ENCODE results near the gene ATP6AP2. TPM values are rescaled to one million over a fixed set of nuclear protein-coding genes. Genes with fewer than 3 reads are reported as not detected.

The ATP6AP2 gene
- total RNA-seq, 1 experiment from 2014 or later: 77.6 TPM

GRCh38 chrX:40617566-40617965, 36.8 kb downstream of the ATP6AP2 start:
- no peak for ATAC-seq
- intact Hi-C loops (cut with micrococcal nuclease): no loop called here
- POLR2A ChIA-PET (ENCODE audit: unreplicated experiment): interaction anchor here (0.5 kb wide), 1 partner anchor 8 kb away, joined by 4 read pairs; no protein-coding TSS in a partner anchor

GRCh38 chrX:40622479-40623138, 41.8 kb downstream of the ATP6AP2 start:
- no TSS peak for BruUV-seq (replicated peaks)

More at GRCh38 chrX:40617566-40617965, 36.8 kb downstream of the ATP6AP2 start:
- H3F3A ChIP-seq (ENCODE audit: low read length, unreplicated experiment): no peaks in the 10 kb centered on the region
- no peaks in the 10 kb centered on the region for H3K36me3 ChIP-seq (ENCODE audit: low read depth, low read length)
- no peaks in the 10 kb centered on the region for H3K9me2 ChIP-seq (replicated peaks; ENCODE audit: low read length)
- H3K9ac ChIP-seq (ENCODE audit: low read length): no peak overlapping the region
- H3K79me2 ChIP-seq (ENCODE audit: low read length): no peaks in the 10 kb centered on the region
- TF ChIP-seq EZH2phosphoT487 (IDR thresholded peaks at IDR 0.05; ENCODE audit: borderline replicate concordance, low read length): no peak
- no peak for TF ChIP-seq EZH2 (IDR thresholded peaks at IDR 0.05; ENCODE audit: low read length, unreplicated experiment)
- TF ChIP-seq CTCF (conservative IDR thresholded peaks at IDR 0.05; ENCODE audit: low read depth, low read length): no peak
- no peaks in the 10 kb centered on the region for H3K27me3 ChIP-seq (ENCODE audit: low read length)
- CTCF ChIA-PET: no interaction called here
- H2AFZ ChIP-seq (ENCODE audit: low read length): no peak overlapping the region
- no peaks in the 10 kb centered on the region for H3K4me1 ChIP-seq (ENCODE audit: insufficient read depth, low read length)
- no peaks in the 10 kb centered on the region for H4K20me1 ChIP-seq (ENCODE audit: low read length)
- H3K27ac ChIP-seq (ENCODE audit: low read length): no peak overlapping the region
- no peak overlapping the region for H3K4me3 ChIP-seq (ENCODE audit: low read length)
- no peak overlapping the region for H3K4me2 ChIP-seq (ENCODE audit: low read length)
- no peaks in the 10 kb centered on the region for H3K9me3 ChIP-seq (ENCODE audit: low read length)
- no TSS peak for BruUV-seq (replicated peaks)
- no peak for DNase-seq

More at GRCh38 chrX:40622479-40623138, 41.8 kb downstream of the ATP6AP2 start:
- H3K36me3 ChIP-seq (ENCODE audit: low read depth, low read length): no peaks in the 10 kb centered on the region
- no peaks in the 10 kb centered on the region for H3K4me1 ChIP-seq (ENCODE audit: insufficient read depth, low read length)
- no peak overlapping the region for H2AFZ ChIP-seq (ENCODE audit: low read length)
- DNase-seq (no peak), ATAC-seq (no peak)
- TF ChIP-seq EZH2phosphoT487 (IDR thresholded peaks at IDR 0.05; ENCODE audit: borderline replicate concordance, low read length) (no peak), CTCF (conservative IDR thresholded peaks at IDR 0.05; ENCODE audit: low read depth, low read length) (no peak), EZH2 (IDR thresholded peaks at IDR 0.05; ENCODE audit: low read length, unreplicated experiment) (no peak)
- H3K9me2 ChIP-seq (replicated peaks; ENCODE audit: low read length): no peaks in the 10 kb centered on the region
- H4K20me1 ChIP-seq (ENCODE audit: low read length): no peaks in the 10 kb centered on the region
- H3K27me3 ChIP-seq (ENCODE audit: low read length): no peaks in the 10 kb centered on the region
- intact Hi-C loops (cut with micrococcal nuclease): no loop called here
- POLR2A ChIA-PET (ENCODE audit: unreplicated experiment): interaction anchor here (0.5 kb wide), 1 partner anchor 440 kb away, joined by 4 read pairs; no protein-coding TSS in a partner anchor
- no peak overlapping the region for H3K4me3 ChIP-seq (ENCODE audit: low read length)
- no peak overlapping the region for H3K27ac ChIP-seq (ENCODE audit: low read length)
- H3K4me2 ChIP-seq (ENCODE audit: low read length): no peak overlapping the region
- no peaks in the 10 kb centered on the region for H3K79me2 ChIP-seq (ENCODE audit: low read length)
- CTCF ChIA-PET: no interaction called here
- no peaks in the 10 kb centered on the region for H3F3A ChIP-seq (ENCODE audit: low read length, unreplicated experiment)
- H3K9me3 ChIP-seq (ENCODE audit: low read length): no peaks in the 10 kb centered on the region
- no peak overlapping the region for H3K9ac ChIP-seq (ENCODE audit: low read length)

Measured in PC-3 (cell line).